Kidney capillary endothelial cell (primary cell): ENCODE data around the gene UMOD.

Source experiments
- DNase-seq: peaks from one replicate; pipeline ENCODE4 v3.0.0-alpha.2; 2018; ENCODE audit warnings: low spot score

UMOD gene

GRCh38 chr16:20364051-20364450 is 11.5 kb upstream of the UMOD start:
- no peak for DNase-seq

- no peak for DNase-seq
Measured at GRCh38 chr16:20363191-20363590, 10.7 kb upstream of the UMOD start.

- peak; percentile 35 for DNase-seq
Measured at GRCh38 chr16:20359997-20360396, 7.5 kb upstream of the UMOD start.

- no peak for DNase-seq
Measured at GRCh38 chr16:20355114-20355782, 2.7 kb upstream of the UMOD start.

GRCh38 chr16:20353379-20353778 is 864 bp upstream of the UMOD start:
- DNase-seq, result no peak

GRCh38 chr16:20349615-20350014 is 2.9 kb downstream of the UMOD start:
- no peak for DNase-seq

- DNase-seq, result peak; percentile 7
Measured at GRCh38 chr16:20348365-20349185, 3.9 kb downstream of the UMOD start.

GRCh38 chr16:20347666-20348364 is 4.7 kb downstream of the UMOD start:
- DNase-seq, result no peak

- no peak for DNase-seq
Measured at GRCh38 chr16:20344611-20345010, 7.9 kb downstream of the UMOD start.

GRCh38 chr16:20339744-20340143 is 12.8 kb downstream of the UMOD start:
- DNase-seq, result no peak

GRCh38 chr16:20336955-20337354 is 15.6 kb downstream of the UMOD start:
- DNase-seq, result no peak

GRCh38 chr16:20334396-20334795 is 18.1 kb downstream of the UMOD start:
- no peak for DNase-seq

- no peak for DNase-seq
Measured at GRCh38 chr16:20333120-20333519, 19.4 kb downstream of the UMOD start.

- no peak for DNase-seq
Measured at GRCh38 chr16:20332411-20332810, 20.1 kb downstream of the UMOD start.

- no peak for DNase-seq
Measured at GRCh38 chr16:20331635-20332034, 20.9 kb downstream of the UMOD start.

GRCh38 chr16:20329392-20330138 is 22.9 kb downstream of the UMOD start:
- no peak for DNase-seq

- DNase-seq, result no peak
Measured at GRCh38 chr16:20327444-20328041, 25.0 kb downstream of the UMOD start, which contains the start of gene GP2. TSS of gene GP2 (minus strand) at chr16:20327513. CDS start at chr16:20326431, 1,082 bp downstream.

GRCh38 chr16:20326321-20326720 is 26.2 kb downstream of the UMOD start:
- no peak for DNase-seq

GRCh38 chr16:20325005-20325404 is 27.5 kb downstream of the UMOD start:
- no peak for DNase-seq

- DNase-seq, result no peak
Measured at GRCh38 chr16:20323591-20324117, 28.9 kb downstream of the UMOD start.

GRCh38 chr16:20322696-20323095 is 29.8 kb downstream of the UMOD start:
- DNase-seq, result no peak
